GM23338 (cell line): ENCODE results near the gene RBMS2. TPM values are rescaled to one million over a fixed set of nuclear protein-coding genes. Genes with fewer than 3 reads are reported as not detected.

Experiments used
- ATAC-seq: fragments of 200-7000 bp; cut with Tn5 transposase; 3 replicates; pipeline ENCODE4 v1.9.1; 2020
- DNase-seq: peaks from one replicate; pipeline ENCODE4 v3.0.0-alpha.2; 2015; ENCODE audit warnings: low spot score
- H2AFZ ChIP-seq: fragments of 200-600 bp; sonication (generic); 2 replicates; pipeline ENCODE4 v1.8.0; 2016; ENCODE audit warnings: antibody characterized with exemption, mild to moderate bottlenecking, moderate library complexity
- H3F3A ChIP-seq: fragments of 200-600 bp; sonication (generic); replicated peaks from 2 replicates; pipeline ENCODE4 v1.8.0; 2017; ENCODE audit warnings: antibody characterized with exemption, mixed run types, low read depth
- H3K27ac ChIP-seq: fragments of 200-600 bp; sonication (generic); 2 replicates; pipeline ENCODE4 v1.6.1; 2016; ENCODE audit warnings: low read depth
- H3K27me3 ChIP-seq: fragments of 200-600 bp; sonication (generic); 2 replicates; pipeline ENCODE4 v1.8.0; 2016; ENCODE audit warnings: mild to moderate bottlenecking, mixed run types, moderate library complexity; ENCODE audit not compliant: insufficient read depth
- H3K36me3 ChIP-seq: fragments of 200-600 bp; sonication (generic); 2 replicates; pipeline ENCODE4 v1.8.0; 2016; ENCODE audit warnings: mild to moderate bottlenecking; ENCODE audit not compliant: insufficient read depth
- H3K4me1 ChIP-seq: fragments of 200-600 bp; sonication (generic); 2 replicates; pipeline ENCODE4 v1.8.0; 2016; ENCODE audit warnings: mild to moderate bottlenecking, moderate library complexity; ENCODE audit not compliant: insufficient read depth
- H3K4me2 ChIP-seq: fragments of 200-600 bp; sonication (generic); 2 replicates; pipeline ENCODE4 v1.7.1; 2017; ENCODE audit warnings: mixed run types
- H3K4me3 ChIP-seq: fragments of 200-600 bp; sonication (generic); 2 replicates; pipeline ENCODE4 v1.6.1; 2016; ENCODE audit warnings: mixed run types
- H3K79me2 ChIP-seq: fragments of 200-600 bp; sonication (generic); replicated peaks from 2 replicates; pipeline ENCODE4 v1.8.0; 2017; ENCODE audit warnings: mild to moderate bottlenecking; ENCODE audit not compliant: insufficient read depth
- H3K9me2 ChIP-seq: fragments of 200-600 bp; sonication (generic); 2 replicates; pipeline ENCODE4 v1.8.0; 2017; ENCODE audit not compliant: insufficient read depth
- H4K20me1 ChIP-seq: fragments of 200-600 bp; sonication (generic); replicated peaks from 2 replicates; pipeline ENCODE4 v1.8.0; 2017; ENCODE audit warnings: mild to moderate bottlenecking; ENCODE audit not compliant: insufficient read depth
- H3K27ac Mint-ChIP-seq: 2 replicates; pipeline ENCODE4 v1.8.0; 2020; ENCODE audit warnings: inconsistent platforms, mild to moderate bottlenecking, moderate library complexity, mixed read lengths
- H3K27me3 Mint-ChIP-seq: 3 replicates; pipeline ENCODE4 v1.8.0; 2022; ENCODE audit warnings: low read depth, mild to moderate bottlenecking, moderate library complexity, mixed read lengths, inconsistent platforms; ENCODE audit not compliant: insufficient read depth, poor library complexity
- H3K36me3 Mint-ChIP-seq: 3 replicates; pipeline ENCODE4 v1.8.0; 2021; ENCODE audit warnings: low read depth, mild to moderate bottlenecking, inconsistent platforms, moderate library complexity, mixed read lengths
- H3K4me1 Mint-ChIP-seq: 3 replicates; pipeline ENCODE4 v1.8.0; 2020; ENCODE audit warnings: mild to moderate bottlenecking, inconsistent platforms, mixed read lengths
- H3K4me3 Mint-ChIP-seq: 3 replicates; pipeline ENCODE4 v1.8.0; 2021; ENCODE audit warnings: moderate library complexity, mild to moderate bottlenecking, inconsistent platforms, mixed read lengths
- H3K9me3 Mint-ChIP-seq: 3 replicates; pipeline ENCODE4 v1.8.0; 2020; ENCODE audit warnings: moderate library complexity, mild to moderate bottlenecking, inconsistent platforms, mixed read lengths
- CREB1 ChIP-seq: fragments of 250-450 bp; sonication (Bioruptor Pico); IDR thresholded peaks from 2 replicates; pipeline ENCODE4 v1.5.0; 2020; ENCODE audit warnings: low read depth, mild to moderate bottlenecking, moderate library complexity
- EZH2phosphoT487 ChIP-seq: fragments of 200-600 bp; sonication (generic); IDR thresholded peaks from one replicate; pipeline ENCODE4 v1.8.1; 2018; ENCODE audit warnings: antibody characterized with exemption; ENCODE audit not compliant: unreplicated experiment
- JUNB ChIP-seq: IDR thresholded peaks from one replicate; pipeline ENCODE4 v1.6.1; 2016; ENCODE audit warnings: antibody characterized with exemption; ENCODE audit not compliant: unreplicated experiment
- NANOG ChIP-seq: IDR thresholded peaks from 2 replicates; pipeline ENCODE4 v1.6.1; 2016; ENCODE audit warnings: antibody characterized with exemption, borderline replicate concordance
- POLR2AphosphoS5 ChIP-seq: IDR thresholded peaks from 2 replicates; pipeline ENCODE4 v1.6.1; 2016; ENCODE audit warnings: antibody characterized with exemption, low read depth
- STAT1 ChIP-seq: IDR thresholded peaks from one replicate; pipeline ENCODE4 v1.6.1; 2016; ENCODE audit warnings: antibody characterized with exemption; ENCODE audit not compliant: unreplicated experiment
- polyA plus RNA-seq: library from polyadenylated mRNA; unstranded; fragments of >200 nt; fragmentation: Nextera tagmentation; extraction: Ambion mirVana; gene quantifications from 2 replicates; pipeline ENCODE4 v1.2.1, GENCODE V29; 2016
- total RNA-seq: library from RNA; depleted of rRNA; stranded (reverse); fragments of >200 nt; shearing (Covaris generic); gene quantifications from 2 replicates; pipeline ENCODE4 v1.2.3, GENCODE V29; 2014
- TF ChIP-seq, protein P1 (sequence below): IDR thresholded peaks from 2 replicates; pipeline ENCODE4 v1.6.1; 2016; ENCODE audit warnings: antibody characterized with exemption
- TF ChIP-seq, protein P2 (sequence below): fragments of 250-450 bp; sonication (Bioruptor Pico); IDR thresholded peaks from 2 replicates; pipeline ENCODE4 v1.5.0; 2020; ENCODE audit warnings: mild to moderate bottlenecking, moderate library complexity

Gene RBMS2
- total and polyA plus RNA-seq, 2 experiments from 2014 or later: 9.2 to 16.8 TPM

DNA sequence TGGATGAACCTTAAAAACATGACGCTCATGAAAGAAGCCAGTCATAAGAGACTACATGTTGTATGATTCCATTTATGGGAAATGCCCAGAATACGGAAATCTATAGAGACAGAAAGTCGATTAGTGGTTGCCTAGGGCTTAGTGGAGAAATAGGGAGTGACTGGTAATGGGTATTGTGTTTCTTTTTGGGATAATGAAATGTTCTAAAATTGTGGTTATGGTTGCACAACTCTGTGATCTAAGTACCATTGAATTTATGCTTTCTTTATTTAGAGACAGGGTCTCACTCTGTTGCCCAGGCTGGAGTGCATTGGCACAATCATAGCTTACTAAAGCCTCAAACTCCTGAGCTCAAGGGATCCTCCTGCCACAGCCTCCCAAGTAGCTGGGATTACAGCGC, 8.0 kb downstream of the RBMS2 start:
- Histone ChIP-seq H3K27me3 (no peaks in the 10 kb centered on the region), H3K9me2 (no peaks in the 10 kb centered on the region), H2AFZ (no peak overlapping the region), H3K4me1 (peaks cover 14% of the 10 kb centered on the region), H3K79me2 (peaks cover 79% of the 10 kb centered on the region), H3F3A (no peaks in the 10 kb centered on the region), H3K27ac (no peak overlapping the region), H3K4me2 (no peak overlapping the region), H3K36me3 (no peaks in the 10 kb centered on the region), H4K20me1 (no peaks in the 10 kb centered on the region), H3K4me3 (no peak overlapping the region)
- Mint-ChIP-seq H3K36me3 (no peaks in the 10 kb centered on the region), H3K27me3 (peaks cover 1% of the 10 kb centered on the region), H3K4me1 (peaks cover 13% of the 10 kb centered on the region), H3K9me3 (no peaks in the 10 kb centered on the region), H3K27ac (no peak overlapping the region), H3K4me3 (no peak overlapping the region)
- DNase-seq: no peak
- TF ChIP-seq STAT1: no peak
- TF ChIP-seq CREB1 (CRISPR knock-in tag): no peak
- TF ChIP-seq, protein P1, sequence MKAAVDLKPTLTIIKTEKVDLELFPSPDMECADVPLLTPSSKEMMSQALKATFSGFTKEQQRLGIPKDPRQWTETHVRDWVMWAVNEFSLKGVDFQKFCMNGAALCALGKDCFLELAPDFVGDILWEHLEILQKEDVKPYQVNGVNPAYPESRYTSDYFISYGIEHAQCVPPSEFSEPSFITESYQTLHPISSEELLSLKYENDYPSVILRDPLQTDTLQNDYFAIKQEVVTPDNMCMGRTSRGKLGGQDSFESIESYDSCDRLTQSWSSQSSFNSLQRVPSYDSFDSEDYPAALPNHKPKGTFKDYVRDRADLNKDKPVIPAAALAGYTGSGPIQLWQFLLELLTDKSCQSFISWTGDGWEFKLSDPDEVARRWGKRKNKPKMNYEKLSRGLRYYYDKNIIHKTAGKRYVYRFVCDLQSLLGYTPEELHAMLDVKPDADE: no peak
- no peak for TF ChIP-seq EZH2phosphoT487
- no peak for TF ChIP-seq POLR2AphosphoS5
- TF ChIP-seq, protein P2, sequence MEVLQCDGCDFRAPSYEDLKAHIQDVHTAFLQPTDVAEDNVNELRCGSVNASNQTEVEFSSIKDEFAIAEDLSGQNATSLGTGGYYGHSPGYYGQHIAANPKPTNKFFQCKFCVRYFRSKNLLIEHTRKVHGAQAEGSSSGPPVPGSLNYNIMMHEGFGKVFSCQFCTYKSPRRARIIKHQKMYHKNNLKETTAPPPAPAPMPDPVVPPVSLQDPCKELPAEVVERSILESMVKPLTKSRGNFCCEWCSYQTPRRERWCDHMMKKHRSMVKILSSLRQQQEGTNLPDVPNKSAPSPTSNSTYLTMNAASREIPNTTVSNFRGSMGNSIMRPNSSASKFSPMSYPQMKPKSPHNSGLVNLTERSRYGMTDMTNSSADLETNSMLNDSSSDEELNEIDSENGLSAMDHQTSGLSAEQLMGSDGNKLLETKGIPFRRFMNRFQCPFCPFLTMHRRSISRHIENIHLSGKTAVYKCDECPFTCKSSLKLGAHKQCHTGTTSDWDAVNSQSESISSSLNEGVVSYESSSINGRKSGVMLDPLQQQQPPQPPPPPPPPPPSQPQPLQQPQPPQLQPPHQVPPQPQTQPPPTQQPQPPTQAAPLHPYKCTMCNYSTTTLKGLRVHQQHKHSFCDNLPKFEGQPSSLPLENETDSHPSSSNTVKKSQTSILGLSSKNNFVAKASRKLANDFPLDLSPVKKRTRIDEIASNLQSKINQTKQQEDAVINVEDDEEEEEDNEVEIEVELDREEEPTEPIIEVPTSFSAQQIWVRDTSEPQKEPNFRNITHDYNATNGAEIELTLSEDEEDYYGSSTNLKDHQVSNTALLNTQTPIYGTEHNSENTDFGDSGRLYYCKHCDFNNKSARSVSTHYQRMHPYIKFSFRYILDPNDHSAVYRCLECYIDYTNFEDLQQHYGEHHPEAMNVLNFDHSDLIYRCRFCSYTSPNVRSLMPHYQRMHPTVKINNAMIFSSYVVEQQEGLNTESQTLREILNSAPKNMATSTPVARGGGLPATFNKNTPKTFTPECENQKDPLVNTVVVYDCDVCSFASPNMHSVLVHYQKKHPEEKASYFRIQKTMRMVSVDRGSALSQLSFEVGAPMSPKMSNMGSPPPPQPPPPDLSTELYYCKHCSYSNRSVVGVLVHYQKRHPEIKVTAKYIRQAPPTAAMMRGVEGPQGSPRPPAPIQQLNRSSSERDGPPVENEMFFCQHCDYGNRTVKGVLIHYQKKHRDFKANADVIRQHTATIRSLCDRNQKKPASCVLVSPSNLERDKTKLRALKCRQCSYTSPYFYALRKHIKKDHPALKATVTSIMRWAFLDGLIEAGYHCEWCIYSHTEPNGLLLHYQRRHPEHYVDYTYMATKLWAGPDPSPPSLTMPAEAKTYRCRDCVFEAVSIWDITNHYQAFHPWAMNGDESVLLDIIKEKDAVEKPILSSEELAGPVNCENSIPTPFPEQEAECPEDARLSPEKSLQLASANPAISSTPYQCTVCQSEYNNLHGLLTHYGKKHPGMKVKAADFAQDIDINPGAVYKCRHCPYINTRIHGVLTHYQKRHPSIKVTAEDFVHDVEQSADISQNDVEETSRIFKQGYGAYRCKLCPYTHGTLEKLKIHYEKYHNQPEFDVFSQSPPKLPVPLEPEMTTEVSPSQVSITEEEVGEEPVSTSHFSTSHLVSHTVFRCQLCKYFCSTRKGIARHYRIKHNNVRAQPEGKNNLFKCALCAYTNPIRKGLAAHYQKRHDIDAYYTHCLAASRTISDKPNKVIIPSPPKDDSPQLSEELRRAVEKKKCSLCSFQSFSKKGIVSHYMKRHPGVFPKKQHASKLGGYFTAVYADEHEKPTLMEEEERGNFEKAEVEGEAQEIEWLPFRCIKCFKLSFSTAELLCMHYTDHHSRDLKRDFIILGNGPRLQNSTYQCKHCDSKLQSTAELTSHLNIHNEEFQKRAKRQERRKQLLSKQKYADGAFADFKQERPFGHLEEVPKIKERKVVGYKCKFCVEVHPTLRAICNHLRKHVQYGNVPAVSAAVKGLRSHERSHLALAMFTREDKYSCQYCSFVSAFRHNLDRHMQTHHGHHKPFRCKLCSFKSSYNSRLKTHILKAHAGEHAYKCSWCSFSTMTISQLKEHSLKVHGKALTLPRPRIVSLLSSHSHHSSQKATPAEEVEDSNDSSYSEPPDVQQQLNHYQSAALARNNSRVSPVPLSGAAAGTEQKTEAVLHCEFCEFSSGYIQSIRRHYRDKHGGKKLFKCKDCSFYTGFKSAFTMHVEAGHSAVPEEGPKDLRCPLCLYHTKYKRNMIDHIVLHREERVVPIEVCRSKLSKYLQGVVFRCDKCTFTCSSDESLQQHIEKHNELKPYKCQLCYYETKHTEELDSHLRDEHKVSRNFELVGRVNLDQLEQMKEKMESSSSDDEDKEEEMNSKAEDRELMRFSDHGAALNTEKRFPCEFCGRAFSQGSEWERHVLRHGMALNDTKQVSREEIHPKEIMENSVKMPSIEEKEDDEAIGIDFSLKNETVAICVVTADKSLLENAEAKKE (CRISPR knock-in tag): no peak
- no peak for TF ChIP-seq JUNB
- no peak for TF ChIP-seq NANOG
- ATAC-seq: no peak
